CD4-positive, alpha-beta T cell treated with Interleukin-15 for 1 hour (primary cell): ENCODE data around the gene SERPINA10.

ENCODE experiments used
- DNase-seq: peaks from one replicate; pipeline ENCODE4 v3.0.0-alpha.2; 2020

The SERPINA10 gene, protein sequence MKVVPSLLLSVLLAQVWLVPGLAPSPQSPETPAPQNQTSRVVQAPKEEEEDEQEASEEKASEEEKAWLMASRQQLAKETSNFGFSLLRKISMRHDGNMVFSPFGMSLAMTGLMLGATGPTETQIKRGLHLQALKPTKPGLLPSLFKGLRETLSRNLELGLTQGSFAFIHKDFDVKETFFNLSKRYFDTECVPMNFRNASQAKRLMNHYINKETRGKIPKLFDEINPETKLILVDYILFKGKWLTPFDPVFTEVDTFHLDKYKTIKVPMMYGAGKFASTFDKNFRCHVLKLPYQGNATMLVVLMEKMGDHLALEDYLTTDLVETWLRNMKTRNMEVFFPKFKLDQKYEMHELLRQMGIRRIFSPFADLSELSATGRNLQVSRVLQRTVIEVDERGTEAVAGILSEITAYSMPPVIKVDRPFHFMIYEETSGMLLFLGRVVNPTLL

DNA sequence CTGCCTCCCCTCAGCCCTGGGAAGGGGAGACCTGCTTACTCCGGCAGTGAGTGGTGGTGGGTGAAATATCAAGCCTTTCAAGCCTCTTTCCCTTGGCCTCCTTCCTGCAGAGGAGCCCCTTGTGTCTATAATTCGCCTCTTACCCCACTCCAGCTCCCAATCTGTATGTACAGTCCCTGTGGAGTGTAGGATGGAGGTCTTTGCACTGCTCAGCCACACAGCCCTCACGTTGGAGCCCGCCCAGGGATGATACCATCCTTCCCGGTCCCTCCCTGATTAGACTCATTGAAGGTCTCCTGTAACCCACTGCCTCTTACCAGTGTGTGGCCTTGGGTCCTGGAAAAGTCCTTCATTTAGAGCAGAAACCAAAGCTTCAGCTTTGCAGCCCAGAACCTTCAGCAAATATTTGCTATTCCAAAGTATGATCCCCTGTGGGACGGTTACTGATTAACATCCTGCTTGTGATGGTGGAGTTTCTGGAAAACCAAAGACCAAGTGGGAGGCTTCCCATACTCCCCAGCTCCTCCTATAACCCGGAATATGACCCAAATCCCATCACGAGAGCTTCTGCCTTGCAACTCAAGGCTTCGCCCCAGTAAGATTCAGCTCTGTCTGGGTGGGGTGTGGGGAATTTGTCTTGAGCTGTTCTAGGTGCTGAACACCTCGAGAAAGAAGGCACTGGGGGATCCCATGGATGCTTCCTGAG is at the start of gene SERPINA10:
Gene SERPINA10 (minus strand): TSS at position 397 of the 706 bp plus-strand sequence. CDS start 2,675 bp downstream, outside the sequence.
- no peak for DNase-seq

DNA sequence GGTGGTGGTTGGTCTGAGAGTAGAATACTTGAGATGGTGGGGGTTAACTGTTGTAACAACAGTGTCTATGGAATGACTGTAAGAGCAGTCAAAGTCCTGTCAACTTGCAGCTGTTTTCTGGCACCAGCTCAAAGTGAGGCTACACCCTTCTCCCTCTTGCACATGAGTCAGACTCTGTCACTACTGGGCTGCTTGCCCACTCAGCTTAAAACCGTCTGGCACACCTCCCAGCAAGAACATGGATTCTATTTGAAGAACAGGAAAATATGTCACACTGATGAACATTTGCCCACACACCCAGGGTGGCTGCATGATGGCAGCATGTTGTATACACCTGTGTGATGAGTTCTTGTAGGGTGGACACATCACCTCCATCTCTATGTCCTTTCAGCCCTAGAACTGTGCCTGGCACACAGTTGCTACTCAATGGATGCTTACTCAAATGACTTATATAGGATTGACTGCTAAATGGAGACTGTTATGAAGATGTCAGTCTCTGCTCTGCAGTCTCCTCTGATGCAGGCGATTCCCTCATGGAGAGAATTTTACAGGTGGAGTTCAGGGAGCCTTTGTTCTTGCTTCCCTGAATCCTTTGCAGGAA is 49.4 kb upstream of the SERPINA10 start:
- no peak for DNase-seq

DNA sequence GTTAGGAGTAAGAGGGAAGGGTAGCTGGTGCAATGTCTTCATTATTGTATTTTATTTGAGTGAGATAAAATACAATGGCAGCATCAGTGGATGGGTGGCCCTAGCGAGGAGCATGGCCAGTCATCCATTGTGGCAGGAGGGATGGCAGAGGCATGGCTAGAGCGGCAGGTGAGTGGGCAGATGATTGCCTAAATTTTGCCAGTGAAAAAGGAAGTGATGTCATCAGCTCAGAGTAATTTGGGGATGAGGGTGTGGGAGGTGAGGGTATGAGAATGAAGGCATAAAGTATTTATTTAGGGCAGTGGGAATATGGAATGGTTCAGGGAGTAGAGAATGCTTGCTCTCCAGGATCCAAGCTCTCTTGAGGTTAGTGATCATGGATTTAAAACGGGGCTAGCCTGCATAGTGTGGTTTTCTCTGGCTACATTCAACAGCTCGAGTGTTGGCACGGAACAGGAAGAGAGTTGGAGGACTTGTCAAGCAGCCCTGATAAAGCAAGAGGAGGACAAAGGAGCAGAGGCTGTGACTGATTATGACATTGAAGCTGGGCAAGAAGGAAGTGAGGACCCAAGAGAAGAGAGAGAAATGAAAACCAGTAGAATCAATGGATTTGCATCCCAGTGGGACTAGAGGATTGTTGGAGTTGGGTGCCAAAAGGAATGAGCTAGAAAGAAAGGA is 48.7 kb upstream of the SERPINA10 start:
- no peak for DNase-seq

DNA sequence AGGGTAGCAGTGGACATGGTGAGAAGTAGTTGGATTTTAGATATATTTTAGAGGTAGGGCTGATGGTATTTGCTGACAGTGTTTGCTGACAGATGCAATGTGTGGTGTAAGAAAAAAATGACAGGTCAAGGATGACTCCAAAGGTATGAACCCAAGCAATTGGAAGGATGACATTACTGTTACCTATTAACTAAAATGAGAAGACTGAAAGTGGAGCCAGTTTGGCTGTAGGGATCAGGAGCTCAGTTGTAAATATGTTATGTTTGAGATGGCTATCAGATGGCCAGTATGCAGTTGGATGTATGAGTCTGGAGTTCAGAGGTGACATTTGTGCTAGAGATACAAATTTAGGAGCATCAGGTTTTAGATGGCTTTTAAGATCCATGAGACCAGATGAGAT is 47.5 kb upstream of the SERPINA10 start:
- DNase-seq = no peak

DNA sequence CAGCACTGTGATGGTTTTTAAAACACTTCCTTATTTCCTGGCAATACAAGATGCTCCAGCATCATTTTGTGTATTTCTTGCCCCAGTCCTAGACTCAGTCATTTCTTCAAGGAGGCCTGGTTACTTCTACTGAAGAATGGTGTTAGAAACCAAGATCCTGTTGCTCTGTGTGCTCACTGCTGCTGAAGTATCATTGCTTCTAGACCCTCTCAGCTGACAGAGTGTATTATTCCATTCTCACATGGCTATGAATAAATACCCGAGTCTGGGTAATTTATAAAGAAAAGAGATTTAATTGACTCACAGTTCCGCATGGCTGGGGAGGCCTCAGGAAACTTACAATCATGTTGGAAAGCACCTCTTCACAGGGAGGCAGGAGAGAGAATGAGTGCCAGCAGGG is 45.0 kb upstream of the SERPINA10 start:
- no peak for DNase-seq

DNA sequence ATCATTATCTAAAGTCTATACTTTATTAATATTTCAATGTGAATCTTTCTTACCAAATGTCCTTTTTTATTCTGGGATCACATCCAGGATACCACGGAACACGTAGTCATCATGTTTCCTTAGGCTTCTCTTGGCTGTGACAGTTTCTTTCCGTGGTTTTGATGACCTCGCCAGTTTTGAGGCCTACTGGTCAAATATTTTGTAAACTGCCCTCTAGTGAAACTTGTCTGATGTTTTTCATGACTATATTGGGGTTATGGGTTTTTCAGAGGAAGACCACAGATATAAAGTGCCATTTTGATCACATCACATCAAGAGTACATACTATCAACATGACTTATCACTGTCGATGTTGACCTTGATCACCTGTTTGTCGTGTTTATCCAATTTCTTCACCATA is 44.2 kb upstream of the SERPINA10 start:
- DNase-seq = no peak

DNA sequence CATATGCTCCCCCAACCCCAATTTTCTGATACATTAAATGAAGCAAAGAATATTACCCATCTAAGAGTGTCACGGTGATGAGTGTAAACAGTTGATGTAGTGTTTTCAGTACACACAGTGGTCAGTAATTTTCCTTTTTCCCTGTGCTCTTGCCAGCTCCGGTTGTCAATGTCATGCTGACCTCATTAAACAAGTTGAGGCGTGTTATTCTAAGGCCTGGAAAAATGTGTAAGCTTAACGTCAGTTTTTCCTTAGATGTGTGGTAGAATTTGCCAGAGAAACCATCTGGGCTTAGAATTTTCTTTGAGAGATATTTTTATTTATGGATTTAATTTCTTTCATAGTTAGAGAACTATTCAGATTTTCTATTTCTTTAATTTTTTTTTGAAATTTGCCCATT is 41.8 kb upstream of the SERPINA10 start:
- DNase-seq = no peak

DNA sequence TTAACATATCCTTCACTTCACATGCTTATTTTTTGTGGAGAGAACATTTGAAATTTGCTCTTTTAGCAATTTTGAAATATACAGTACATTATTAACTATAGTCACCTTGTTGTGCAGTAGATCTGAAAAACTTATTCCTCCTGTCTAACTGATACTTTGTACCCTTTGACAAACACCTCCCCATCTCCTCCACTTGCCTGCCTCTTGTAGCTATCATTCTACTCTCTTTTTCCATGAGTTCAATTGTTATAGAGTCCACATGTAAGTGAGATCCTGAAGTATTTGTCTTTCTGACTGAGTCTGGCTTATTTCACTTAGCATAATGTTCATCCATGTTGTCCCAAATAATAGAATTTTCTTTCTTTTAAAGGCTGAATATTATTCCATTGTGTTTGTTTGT is 39.5 kb upstream of the SERPINA10 start:
- DNase-seq = no peak

DNA sequence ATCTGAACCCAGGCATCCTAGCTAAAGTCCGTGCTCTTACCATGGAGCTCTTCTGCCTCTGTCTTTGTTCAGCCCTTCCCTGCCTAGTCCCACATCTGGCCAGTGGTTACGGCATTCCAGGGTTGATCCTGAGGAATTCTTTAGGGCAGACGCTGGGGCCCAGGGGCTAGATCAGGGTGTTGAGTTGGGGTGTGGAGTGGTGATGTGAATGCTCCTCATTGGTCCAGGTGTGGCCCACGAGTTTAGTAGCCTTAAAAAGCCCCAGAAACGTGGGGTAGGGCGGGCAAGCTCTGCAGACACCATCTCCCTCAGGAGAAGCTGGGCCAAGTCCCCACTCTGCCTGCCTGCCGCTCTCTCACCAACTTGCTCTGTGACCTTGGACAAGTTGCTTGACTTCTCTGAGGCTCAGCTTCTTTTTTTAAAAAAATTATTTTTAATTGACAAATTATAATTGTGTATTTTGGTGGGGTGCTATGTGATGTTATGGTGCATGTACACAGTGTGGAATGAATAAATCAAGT is 39.1 kb upstream of the SERPINA10 start:
- DNase-seq = no peak

DNA sequence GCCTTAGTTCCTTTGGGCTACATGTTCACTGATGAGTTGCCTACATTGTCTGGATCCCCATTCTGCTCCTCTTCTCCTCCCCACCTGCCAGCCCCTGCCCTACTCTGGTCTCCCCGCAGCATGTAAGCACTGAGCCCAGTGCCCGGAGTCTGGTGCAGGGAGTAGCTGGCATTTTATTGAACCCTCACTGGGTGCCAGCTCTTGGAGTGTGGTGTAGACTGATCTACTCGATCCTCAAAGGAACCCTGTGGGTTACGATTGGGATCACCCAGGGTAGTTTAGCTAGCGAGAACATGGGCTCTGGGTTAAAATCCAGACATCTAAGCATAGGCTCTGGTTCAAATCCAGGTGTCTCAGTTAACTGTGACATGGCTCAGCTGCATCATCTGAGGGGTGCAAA is 38.4 kb upstream of the SERPINA10 start:
- DNase-seq = no peak

DNA sequence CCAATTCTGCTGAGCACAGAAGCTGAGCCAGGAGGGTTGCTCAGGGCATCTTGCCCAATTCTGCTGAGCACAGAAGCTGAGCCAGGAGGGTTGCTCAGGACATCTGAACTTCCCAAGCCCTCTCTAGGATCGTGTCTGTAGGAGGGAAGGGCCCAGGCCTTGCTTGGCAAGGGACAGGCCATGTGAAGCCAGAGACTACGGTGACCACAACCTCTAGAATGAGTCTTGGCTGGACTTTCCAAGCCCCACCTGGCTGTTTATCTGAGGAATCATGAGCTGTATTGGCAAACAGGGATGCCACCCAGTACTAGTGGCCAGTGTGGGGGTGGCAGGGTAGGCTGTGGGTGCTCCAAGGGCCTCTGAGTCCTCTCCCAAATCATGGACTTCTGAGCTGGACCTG is 37.8 kb upstream of the SERPINA10 start:
- no peak for DNase-seq

DNA sequence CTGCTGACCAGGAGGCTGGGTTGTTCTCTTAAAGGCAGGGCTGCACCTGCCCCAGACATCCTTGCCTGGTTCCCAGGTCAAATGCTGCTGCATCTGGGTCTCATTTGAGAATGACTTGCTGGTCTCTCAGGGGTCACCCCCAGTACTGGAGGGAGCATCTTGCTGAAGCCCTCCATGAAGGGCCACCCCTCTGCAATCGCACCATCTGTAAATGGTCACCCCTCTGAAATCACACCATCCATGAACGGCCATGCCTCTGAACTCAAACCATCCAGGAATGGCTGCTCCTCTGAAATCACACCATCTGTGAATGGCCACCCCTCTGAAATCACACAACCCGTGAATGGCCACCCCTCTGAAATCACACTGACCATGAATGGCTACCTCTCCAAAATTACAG is 37.4 kb upstream of the SERPINA10 start:
- no peak for DNase-seq

DNA sequence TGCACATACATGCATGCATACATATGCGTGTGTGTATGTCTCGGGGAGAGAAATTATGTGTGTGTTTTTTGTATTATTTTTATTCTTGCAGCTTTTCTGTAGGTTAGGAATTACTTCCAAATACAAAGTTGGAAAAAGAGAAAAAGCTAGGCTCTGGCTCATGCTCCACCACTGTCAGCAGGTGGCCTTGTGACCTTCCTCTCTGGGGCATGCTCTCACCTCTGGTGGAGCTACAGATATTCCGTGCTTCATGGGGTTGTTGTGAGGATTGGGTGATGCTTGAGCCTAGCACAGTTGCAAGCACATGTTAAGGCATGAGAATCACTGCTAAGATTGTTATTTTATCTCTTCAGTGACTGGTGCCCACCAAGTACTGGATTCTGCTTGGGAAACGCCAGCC is 36.8 kb upstream of the SERPINA10 start:
- DNase-seq = no peak

DNA sequence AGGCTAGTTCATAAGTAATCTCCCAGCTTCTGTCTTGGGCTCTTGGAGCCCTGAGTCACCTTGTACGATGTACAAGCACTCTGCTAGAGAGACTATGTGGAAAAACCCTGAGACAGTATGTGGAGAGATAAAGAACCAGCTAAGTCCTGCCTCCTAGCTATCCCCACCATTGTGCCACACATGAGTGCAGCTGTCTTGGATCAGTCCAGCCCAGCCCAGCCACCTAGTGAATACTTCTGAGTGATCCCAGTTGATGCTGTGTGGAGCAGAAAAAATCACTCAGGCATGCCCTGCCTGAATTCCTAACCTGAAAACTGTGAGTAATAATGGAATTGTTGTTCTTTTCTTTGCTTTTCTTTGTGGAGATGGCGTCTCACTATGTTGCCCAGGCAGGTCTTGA is 35.1 kb upstream of the SERPINA10 start:
- no peak for DNase-seq

DNA sequence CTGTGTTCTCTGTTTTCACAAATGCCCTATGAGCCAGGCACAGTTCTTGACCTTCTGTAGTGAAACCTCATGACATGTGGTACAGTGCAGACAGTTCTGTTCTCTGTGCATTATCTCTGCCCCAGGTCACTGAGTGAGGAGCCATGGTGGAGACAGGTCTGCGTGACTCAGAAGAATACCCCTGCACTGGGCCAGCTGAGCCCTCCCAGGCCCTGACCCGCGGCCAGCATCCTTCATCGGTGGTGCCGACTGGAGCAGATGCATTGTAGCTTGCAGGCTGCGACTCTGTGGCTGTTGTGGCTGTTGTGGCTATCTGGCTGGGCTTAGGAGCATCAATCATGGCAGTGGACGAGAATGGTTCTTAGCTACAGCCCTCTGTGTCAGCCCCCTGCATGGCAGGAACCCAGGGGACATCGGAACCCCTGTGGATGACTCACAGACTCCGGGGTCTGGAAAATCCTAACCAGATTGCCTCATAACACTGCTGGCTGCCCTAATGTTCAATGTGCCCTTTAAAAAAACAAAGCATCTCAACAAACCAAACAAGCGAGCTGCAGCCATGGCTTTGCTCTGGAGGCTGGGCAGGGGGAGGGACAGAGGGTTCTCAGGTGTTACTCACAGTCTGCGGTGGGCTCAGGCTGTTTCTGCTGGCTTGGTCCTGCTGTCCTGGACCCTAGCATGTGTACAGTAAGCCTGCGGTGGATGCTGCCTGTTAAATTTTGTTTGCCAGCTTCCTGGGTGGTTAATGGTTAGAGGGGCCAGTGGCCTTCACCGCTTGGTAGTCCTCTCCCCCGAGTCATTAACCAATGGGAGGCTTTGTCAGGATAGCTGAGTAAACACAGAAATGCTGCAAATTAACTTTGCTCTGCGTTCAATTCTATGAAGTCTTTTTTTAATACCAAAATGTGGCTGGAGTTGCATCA is 29.8 kb upstream of the SERPINA10 start, which contains the start of gene SERPINA6:
Gene SERPINA6 (minus strand): TSS at position 689 of the 923 bp plus-strand sequence. CDS start 8,688 bp downstream, outside the sequence.
- no peak for DNase-seq

DNA sequence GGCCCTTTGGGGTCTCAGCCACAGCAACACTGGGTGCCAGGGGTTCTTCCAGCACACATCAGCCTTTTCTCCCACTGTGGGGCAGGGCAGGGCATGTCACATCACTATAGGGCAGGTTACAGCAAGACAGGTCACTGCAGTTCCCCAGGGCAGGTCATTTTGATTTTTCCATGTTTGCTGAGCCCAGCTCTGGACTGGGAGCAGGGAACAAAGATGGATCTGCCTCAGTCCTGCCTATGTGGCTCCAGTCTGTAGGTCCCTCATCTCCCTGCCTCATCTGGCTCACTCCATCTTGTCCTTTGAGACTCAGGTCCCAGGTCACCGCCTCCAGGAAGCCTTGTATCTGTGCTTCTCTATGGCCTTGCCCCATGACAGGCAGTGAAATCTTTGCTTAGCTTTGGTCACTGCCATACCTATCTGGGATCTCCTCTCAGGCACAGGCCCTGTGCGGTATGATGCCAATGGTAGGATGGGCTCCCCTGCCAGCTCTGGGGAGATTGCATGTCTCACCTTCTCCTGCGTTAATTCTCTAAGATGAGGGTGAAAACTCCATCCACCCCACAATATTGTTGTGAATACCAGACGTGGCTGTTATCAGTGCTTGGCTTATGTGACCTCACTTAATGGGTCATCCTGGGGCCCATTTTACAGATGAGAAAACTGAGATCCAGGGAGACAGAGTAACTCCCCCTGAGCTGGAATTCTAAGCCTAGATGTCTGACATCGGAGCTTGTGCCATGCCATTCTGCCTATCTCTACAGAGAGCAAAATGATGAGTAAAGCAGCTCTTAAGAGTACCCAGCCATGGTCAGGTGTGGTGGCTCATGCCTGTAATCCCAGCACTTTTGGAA is 28.6 kb upstream of the SERPINA10 start:
- DNase-seq = no peak

DNA sequence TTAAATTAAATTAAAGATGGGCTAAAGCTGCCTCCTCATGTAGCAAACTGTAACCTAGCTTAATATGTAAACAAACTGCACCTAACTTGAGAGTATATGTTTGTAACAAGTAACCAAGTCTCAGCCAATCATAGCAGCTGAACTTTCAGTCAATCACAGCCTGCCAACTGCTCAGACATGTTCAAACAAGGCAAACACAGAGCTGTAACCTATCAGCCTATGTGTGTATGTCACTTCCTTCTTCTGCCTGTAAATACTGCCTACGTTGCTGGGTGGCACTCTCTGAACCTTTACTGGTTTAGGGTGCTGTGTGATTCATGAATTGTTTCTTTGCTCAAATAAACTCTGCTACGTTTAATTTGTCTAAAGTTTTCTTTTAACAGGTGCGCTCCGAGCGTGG is 27.2 kb upstream of the SERPINA10 start:
- DNase-seq = no peak

DNA sequence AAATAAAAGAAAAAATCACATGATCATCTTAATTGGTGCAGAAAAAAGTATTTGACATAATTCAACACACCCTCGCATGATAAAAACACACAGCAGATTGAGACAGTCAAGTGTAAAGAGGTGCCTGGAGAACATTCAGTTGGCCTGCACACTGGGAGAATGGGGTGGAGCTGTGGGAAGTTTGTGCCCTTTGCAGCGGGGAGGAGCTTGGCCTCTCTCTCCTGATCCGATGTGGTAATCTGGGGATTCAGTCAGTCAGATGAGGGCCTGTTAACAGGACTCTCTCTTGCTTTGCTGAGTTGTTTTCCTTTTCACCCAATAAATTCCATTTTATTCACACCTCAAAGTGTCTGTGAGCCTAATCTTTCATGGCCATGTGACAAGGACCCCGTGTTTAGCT is 24.2 kb upstream of the SERPINA10 start:
- no peak for DNase-seq

DNA sequence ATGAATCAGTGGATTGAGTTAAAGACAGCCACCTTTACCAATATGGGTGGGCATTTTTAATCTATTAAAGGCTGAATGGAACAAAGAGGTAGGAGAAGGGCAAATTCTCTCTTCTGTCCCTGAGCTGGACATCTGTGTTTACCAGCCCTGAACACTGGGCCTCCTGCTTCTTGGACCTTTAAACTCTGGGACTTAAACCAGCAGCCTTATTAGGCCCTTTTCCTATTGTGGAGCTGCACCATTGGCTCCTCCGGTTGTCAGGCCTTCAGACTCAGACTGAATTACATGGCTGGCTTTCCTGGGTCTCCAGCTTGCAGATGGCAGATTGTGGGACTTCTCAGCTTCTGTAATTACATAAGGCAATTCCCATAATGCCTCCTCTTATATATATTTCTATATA is 23.6 kb upstream of the SERPINA10 start:
- no peak for DNase-seq

DNA sequence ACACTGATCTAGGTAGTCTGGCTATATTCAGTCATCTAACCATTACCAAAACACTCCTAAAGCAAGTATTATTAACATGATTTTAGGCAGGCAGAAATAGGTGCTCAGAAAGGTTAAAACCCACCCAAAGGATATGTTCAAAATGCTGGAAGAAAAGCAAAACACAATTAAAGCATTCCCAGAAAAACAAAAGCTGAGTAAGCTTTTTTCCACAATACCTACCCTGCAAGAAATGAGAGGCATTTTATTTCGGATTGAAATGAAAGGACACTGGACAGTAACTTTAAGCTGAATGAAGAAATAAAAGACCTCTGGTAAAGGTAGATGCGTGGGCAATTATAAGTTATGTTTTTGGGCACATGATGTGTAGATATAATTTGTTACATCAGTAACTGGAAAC is 21.8 kb upstream of the SERPINA10 start:
- no peak for DNase-seq
